BLaER1 treated with 17β-estradiol and CSF1 and Interleukin-3, amounts not matched to agents 10 nM and 100 nM (cell line): ENCODE results near the gene TMEM123.
A peak's percentile ranks its signal among the peaks of the same experiment; 100 is the strongest.
"Not testable (repeated sequence)": the region's sequence is repeated elsewhere in the genome, so short reads cannot be mapped to it uniquely, and the experiment has no call there.

Experiments used
- H3K27ac ChIP-seq, 11 experiments: shearing (Covaris generic); formaldehyde crosslinking; 2 replicates each; pipeline ENCODE4 v1.8.1; 2022
- H3K27me3 ChIP-seq, 11 experiments: shearing (Covaris generic); formaldehyde crosslinking; 2 replicates each; pipeline ENCODE4 v1.8.1; 2022
- H3K36me3 ChIP-seq, 11 experiments: shearing (Covaris generic); formaldehyde crosslinking; 2 replicates each; pipeline ENCODE4 v1.8.1; 2022
- H3K4me1 ChIP-seq, 10 experiments: shearing (Covaris generic); formaldehyde crosslinking; 2 replicates each; pipeline ENCODE4 v1.8.1; 2022
- H3K4me2 ChIP-seq, 11 experiments: shearing (Covaris generic); formaldehyde crosslinking; 2 replicates each; pipeline ENCODE4 v1.8.1; 2022
- H3K4me3 ChIP-seq, 10 experiments: shearing (Covaris generic); formaldehyde crosslinking; 2 replicates each; pipeline ENCODE4 v1.8.1; 2022
- H3K9ac ChIP-seq, 11 experiments: shearing (Covaris generic); formaldehyde crosslinking; 2 replicates each; pipeline ENCODE4 v1.8.1; 2022
- H3K9me3 ChIP-seq, 11 experiments: shearing (Covaris generic); formaldehyde crosslinking; replicated peaks in 1 of 11; 2 replicates each; pipeline ENCODE4 v1.8.1; 2022
- H4K20me1 ChIP-seq, 11 experiments: shearing (Covaris generic); formaldehyde crosslinking; 2 replicates each; pipeline ENCODE4 v1.8.1; 2022
- Cebpa-rat ChIP-seq, 11 experiments: shearing (Covaris generic); IDR thresholded peaks; 2 replicates each; pipeline ENCODE4 v1.8.1; 2022

TMEM123 gene

DNA sequence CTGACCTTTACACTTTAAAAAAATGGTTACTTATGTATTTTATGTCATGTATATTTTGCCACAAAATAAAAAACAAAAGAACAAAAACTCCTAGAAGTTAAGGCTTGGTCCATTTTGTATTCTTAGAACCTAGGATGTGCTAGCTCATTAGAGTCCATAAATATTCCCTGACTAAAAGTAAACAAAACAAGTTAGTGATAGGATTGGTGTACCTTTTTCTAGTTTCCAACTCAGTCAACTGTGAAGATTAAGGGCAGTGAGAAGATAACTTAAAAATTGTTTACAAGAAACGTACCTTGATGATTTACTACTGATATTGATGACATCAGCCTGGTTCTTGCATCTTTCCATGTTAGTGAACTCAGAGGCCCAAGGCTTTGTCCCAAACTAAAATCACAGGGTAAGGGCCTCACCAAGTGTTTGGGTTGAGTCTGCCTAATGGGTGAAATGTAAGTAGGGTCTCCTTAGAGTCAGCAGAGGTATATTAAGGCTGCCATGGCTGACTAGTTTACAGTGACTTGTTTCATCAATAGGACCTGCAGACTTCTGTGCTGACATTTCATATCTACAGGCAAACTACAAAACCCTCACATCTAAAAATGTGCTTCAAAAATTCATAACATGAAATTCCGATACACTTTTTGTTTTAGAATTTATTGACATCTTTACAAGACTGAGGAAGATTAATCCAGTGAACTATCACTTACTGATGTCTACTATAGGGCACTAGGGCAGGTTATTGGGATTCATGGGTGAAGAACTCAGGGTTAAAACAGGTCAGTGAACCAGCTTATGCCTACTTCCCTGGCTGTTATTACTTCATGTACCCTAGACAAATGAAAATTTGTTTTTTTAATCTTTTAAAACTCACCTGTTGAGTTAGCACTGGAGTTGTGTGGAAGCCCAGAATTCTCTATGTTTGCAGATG is 4.4 kb downstream of the TMEM123 start:
- Histone ChIP-seq H3K9ac (peak overlapping the region in 4 of 11 experiments; percentile 9 to 29 (median 25); a peak in 2 of 22 replicates), H3K27ac (peak overlapping the region in 8 of 11 experiments; percentile 0 to 46 (median 17); a peak in 4 of 22 replicates), H3K27me3 (no peaks in the 10 kb centered on the region), H3K9me3 (peaks cover 5 to 42% (median 39%) of the 10 kb centered on the region in 11 experiments; a peak in 21 of 22 replicates), H4K20me1 (peaks cover 25 to 64% (median 42%) of the 10 kb centered on the region in 11 experiments; a peak in 21 of 22 replicates), H3K4me1 (peaks cover 30 to 50% (median 39%) of the 10 kb centered on the region in 10 experiments), H3K4me3 (peak overlapping the region in 3 of 10 experiments; percentile 17 to 94 (median 18); a peak in 2 of 20 replicates), H3K36me3 (peaks cover 38 to 61% (median 55%) of the 10 kb centered on the region in 11 experiments), H3K4me2 (peak overlapping the region; percentile 67 to 92 (median 77))
- no peak for TF ChIP-seq Cebpa-rat (IDR thresholded peaks at IDR 0.05)

- Histone ChIP-seq H3K27me3 (no peaks in the 10 kb centered on the region), H3K4me3 (no peak overlapping the region), H3K4me2 (peak overlapping the region in 4 of 11 experiments; percentile 30 to 78 (median 53); a peak in 5 of 22 replicates), H3K9me3 (peaks cover 5 to 46% (median 41%) of the 10 kb centered on the region in 11 experiments; a peak in 21 of 22 replicates), H3K4me1 (peaks cover 29 to 55% (median 38%) of the 10 kb centered on the region in 10 experiments), H4K20me1 (peaks cover 25 to 71% (median 42%) of the 10 kb centered on the region in 11 experiments; a peak in 21 of 22 replicates), H3K9ac (no peak overlapping the region), H3K27ac (0 out of 22 replicates have a peak overlapping the region, but pooled peaks of 1 of the 11 experiments have one; percentile 24), H3K36me3 (peaks cover 38 to 63% (median 56%) of the 10 kb centered on the region in 11 experiments)
- no peak for TF ChIP-seq Cebpa-rat (IDR thresholded peaks at IDR 0.05)
Observed at GRCh38 chr11:102447193-102447592, 5.4 kb downstream of the TMEM123 start.

DNA sequence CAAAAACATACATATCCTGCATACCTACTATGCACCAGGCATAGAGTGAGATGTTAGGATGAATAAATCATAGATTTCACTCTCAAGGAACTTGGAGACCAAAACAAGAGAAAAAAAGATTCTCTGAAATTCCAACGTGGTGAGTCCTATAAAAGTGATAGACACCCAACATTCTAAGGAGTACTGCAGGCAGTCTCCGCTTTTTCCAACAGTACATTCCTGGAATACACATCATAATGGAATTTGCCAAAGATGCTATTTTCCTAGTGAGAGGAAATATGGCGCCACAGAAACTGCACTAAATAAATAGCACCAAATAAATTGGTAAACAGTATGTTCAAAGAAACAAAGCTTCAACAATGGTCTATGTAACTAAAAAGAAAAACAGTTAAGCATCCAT is 6.0 kb downstream of the TMEM123 start:
- Histone ChIP-seq H3K4me1 (peaks cover 29 to 55% (median 38%) of the 10 kb centered on the region in 10 experiments), H3K27ac (no peak overlapping the region), H4K20me1 (peaks cover 25 to 75% (median 42%) of the 10 kb centered on the region in 11 experiments; a peak in 21 of 22 replicates), H3K9ac (no peak overlapping the region), H3K4me2 (peak overlapping the region in 2 of 11 experiments; percentile 71 to 78; a peak in 2 of 22 replicates), H3K27me3 (no peaks in the 10 kb centered on the region), H3K36me3 (peaks cover 38 to 63% (median 56%) of the 10 kb centered on the region in 11 experiments), H3K4me3 (no peak overlapping the region), H3K9me3 (peaks cover 5 to 49% (median 42%) of the 10 kb centered on the region in 11 experiments; a peak in 21 of 22 replicates)
- no peak for TF ChIP-seq Cebpa-rat (IDR thresholded peaks at IDR 0.05)

DNA sequence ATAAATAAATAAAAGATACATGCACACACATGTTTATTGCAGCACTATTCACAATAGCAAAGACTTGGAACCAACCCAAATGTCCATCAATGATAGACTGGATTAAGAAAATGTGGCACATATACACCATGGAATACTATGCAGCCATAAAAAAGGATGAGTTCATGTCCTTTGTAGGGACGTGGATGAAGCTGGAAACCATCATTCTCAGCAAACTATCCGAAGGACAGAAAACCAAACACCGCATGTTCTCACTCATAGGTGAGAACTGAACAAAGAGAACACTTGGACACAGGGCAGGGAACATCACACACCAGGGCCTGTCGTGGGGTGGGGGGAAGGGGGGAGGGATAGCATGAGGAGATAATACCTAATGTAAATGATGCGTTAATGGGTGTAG is 7.9 kb downstream of the TMEM123 start:
- not testable (repeated sequence) for H3K4me2 ChIP-seq, H3K27ac ChIP-seq, H3K9ac ChIP-seq, H3K4me3 ChIP-seq, H3K27me3 ChIP-seq
- peaks cover 38 to 69% (median 61%) of the 10 kb centered on the region in 11 experiments for H3K36me3 ChIP-seq
- H3K9me3 ChIP-seq = peaks cover 5 to 51% (median 44%) of the 10 kb centered on the region in 11 experiments; a peak in 21 of 22 replicates
- H4K20me1 ChIP-seq = peaks cover 16 to 71% (median 31%) of the 10 kb centered on the region in 11 experiments; a peak in 19 of 22 replicates
- H3K4me1 ChIP-seq = peaks cover 16 to 41% (median 25%) of the 10 kb centered on the region in 10 experiments

DNA sequence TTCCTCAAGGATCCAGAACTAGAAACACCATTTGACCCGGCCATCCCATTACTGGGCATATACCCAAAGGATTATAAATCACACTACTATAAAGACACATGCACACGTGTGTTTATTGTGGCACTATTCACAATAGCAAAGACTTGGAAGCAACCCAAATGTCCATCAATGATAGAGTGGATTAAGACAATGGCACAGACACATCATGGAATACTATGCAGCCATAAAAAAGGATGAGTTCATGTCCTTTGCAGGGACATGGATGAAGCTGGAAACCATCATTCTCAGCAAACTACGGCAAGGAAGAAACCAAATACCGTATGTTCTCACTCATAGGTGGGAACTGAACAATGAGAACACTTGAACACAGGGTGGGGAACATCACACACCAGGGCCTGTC is 8.4 kb downstream of the TMEM123 start:
- H3K27ac ChIP-seq, H3K27me3 ChIP-seq, H3K4me2 ChIP-seq, H3K9ac ChIP-seq, H3K4me3 ChIP-seq: not testable (repeated sequence)
- Histone ChIP-seq H3K4me1 (peaks cover 12 to 35% (median 19%) of the 10 kb centered on the region in 10 experiments), H3K9me3 (peaks cover 5 to 52% (median 44%) of the 10 kb centered on the region in 11 experiments; a peak in 21 of 22 replicates), H3K36me3 (peaks cover 38 to 72% (median 64%) of the 10 kb centered on the region in 11 experiments), H4K20me1 (peaks cover 11 to 68% (median 26%) of the 10 kb centered on the region in 11 experiments; a peak in 17 of 22 replicates)

DNA sequence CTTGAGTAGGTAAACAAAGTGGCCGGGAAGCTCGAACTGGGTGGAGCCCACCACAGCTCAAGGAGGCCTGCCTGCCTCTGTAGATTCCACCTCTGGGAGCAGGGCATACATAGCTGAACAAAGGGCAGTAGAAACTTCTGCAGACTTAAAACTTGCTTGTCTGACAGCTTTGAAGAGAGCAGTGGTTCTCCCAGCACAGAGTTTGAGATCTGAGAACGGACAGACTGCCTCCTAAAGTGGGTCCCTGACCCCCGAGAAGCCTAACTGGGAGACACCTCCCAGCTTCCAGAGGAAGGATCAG is 13.6 kb downstream of the TMEM123 start:
- not testable (repeated sequence) for H3K4me2 ChIP-seq, H3K4me3 ChIP-seq, H3K9ac ChIP-seq, H3K27ac ChIP-seq, H3K27me3 ChIP-seq
- Histone ChIP-seq H3K36me3 (peaks cover 29 to 73% (median 65%) of the 10 kb centered on the region in 11 experiments), H3K4me1 (peaks cover 0 to 51% (median 0%) of the 10 kb centered on the region in 10 experiments; a peak in 6 of 20 replicates), H3K9me3 (peaks cover 10 to 76% (median 65%) of the 10 kb centered on the region in 11 experiments; a peak in 20 of 22 replicates), H4K20me1 (peaks cover 0 to 62% (median 17%) of the 10 kb centered on the region in 11 experiments; a peak in 13 of 22 replicates)

GRCh38 chr11:102438311-102439062 is 14.1 kb downstream of the TMEM123 start:
- Histone ChIP-seq H3K27ac (no peak overlapping the region), H3K4me3 (no peak overlapping the region), H3K4me2 (peak overlapping the region in 2 of 11 experiments; percentile 72; a peak in 2 of 22 replicates), H4K20me1 (peaks cover 0 to 57% (median 17%) of the 10 kb centered on the region in 11 experiments; a peak in 13 of 22 replicates), H3K27me3 (no peaks in the 10 kb centered on the region), H3K9ac (no peak overlapping the region), H3K36me3 (peaks cover 34 to 73% (median 65%) of the 10 kb centered on the region in 11 experiments), H3K4me1 (peaks cover 0 to 56% (median 0%) of the 10 kb centered on the region in 10 experiments; a peak in 6 of 20 replicates), H3K9me3 (peaks cover 15 to 76% (median 65%) of the 10 kb centered on the region in 11 experiments)
- TF ChIP-seq Cebpa-rat (IDR thresholded peaks at IDR 0.05) = no peak

DNA sequence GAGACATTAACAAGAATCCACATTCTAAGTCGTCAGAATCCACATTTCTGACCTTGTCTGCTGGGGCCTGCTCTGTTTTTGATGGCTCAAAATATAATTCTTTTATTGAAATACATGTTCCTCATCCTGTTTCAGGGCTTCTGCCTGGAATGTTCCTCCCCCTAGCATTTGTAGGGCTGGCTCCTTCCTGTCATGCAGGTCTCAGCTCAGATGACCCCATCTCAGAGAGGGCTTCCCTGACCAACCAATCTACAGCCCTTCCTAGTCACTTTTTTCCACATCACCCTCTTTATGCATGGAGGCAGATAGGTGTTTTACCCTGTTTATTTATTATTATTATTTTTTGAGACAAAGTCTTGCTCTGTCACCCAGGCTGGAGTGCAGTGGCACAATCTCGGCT is 14.8 kb downstream of the TMEM123 start:
- TF ChIP-seq Cebpa-rat (IDR thresholded peaks at IDR 0.05) = no peak

More for the DNA sequence above, 14.8 kb downstream of the TMEM123 start:
- Histone ChIP-seq H3K9me3 (peaks cover 22 to 77% (median 65%) of the 10 kb centered on the region in 11 experiments), H3K4me1 (peaks cover 0 to 51% (median 0%) of the 10 kb centered on the region in 10 experiments; a peak in 6 of 20 replicates), H3K36me3 (peaks cover 42 to 81% (median 72%) of the 10 kb centered on the region in 11 experiments), H4K20me1 (peaks cover 0 to 51% (median 17%) of the 10 kb centered on the region in 11 experiments; a peak in 13 of 22 replicates), H3K9ac (no peak overlapping the region; a peak in 1 of 22 replicates), H3K4me3 (no peak overlapping the region), H3K4me2 (peak overlapping the region in 2 of 11 experiments; percentile 72; a peak in 4 of 22 replicates), H3K27me3 (no peaks in the 10 kb centered on the region), H3K27ac (no peak overlapping the region; a peak in 1 of 22 replicates)
